ENCODE results near the gene SIGLEC8. TPM values are rescaled to one million over a fixed set of nuclear protein-coding genes. Genes with fewer than 3 reads are reported as not detected.

Gene SIGLEC8
- total and polyA plus RNA-seq, 2 of the 4 experiments (the other 2 are of a cell fraction): not detected

GRCh38 chr19:51440846-51441409 is 17.3 kb downstream of the SIGLEC8 start:
- H2BK20ac ChIP-seq (ENCODE audit: low read depth, low read length): no peak overlapping the region
- H3K36me3 ChIP-seq (ENCODE audit: control insufficient read depth, insufficient read depth, low read length): no peaks in the 10 kb centered on the region
- no TSS peak for BruUV-seq (replicated peaks)
- H4K20me1 ChIP-seq (ENCODE audit: insufficient read depth, low read length): no peaks in the 10 kb centered on the region
- no peak overlapping the region for H3K23ac ChIP-seq (ENCODE audit: low read depth, low read length)
- CTCF ChIA-PET: no interaction called here
- peaks cover 5% of the 10 kb centered on the region for H3K9me3 ChIP-seq (ENCODE audit: control insufficient read depth, insufficient read depth, low read length)
- no peak overlapping the region for H2BK15ac ChIP-seq (ENCODE audit: low read depth, low read length)
- H3K27me3 ChIP-seq (ENCODE audit: control insufficient read depth, insufficient read depth, low read length): no peaks in the 10 kb centered on the region
- no peak for DNase-seq
- intact Hi-C loops (cut with micrococcal nuclease): no loop called here
- H4K8ac ChIP-seq (ENCODE audit: low read depth in 2 of 2, low read length in 2 of 2): no peak overlapping the region
- POLR2A ChIA-PET (ENCODE audit: unreplicated experiment): no interaction called here
- H3K4me2 ChIP-seq (ENCODE audit: low read depth, low read length): no peak overlapping the region
- H3K79me1 ChIP-seq (ENCODE audit: low read depth in 1 of 2, low read length in 2 of 2): no peaks in the 10 kb centered on the region
- no peak overlapping the region for H2AFZ ChIP-seq (replicated peaks; ENCODE audit: low read length, poor library complexity)
- dilution Hi-C loops (cut with HindIII; ENCODE audit: low sequenced_read_pairs, unreplicated experiment): no loop called here
- in situ Hi-C loops (cut with MboI; ENCODE audit: low sequenced_read_pairs): no loop called here
- H3K56ac ChIP-seq (ENCODE audit: extremely low read depth, insufficient read depth, low read length): no peak overlapping the region
- H3K4ac ChIP-seq (ENCODE audit: low read depth, low read length): no peak overlapping the region
- H2AK9ac ChIP-seq (replicated peaks; ENCODE audit: low read depth, low read length, poor library complexity): no peak overlapping the region
- H3K4me1 ChIP-seq (ENCODE audit: control insufficient read depth, insufficient read depth, low read length): no peaks in the 10 kb centered on the region
- no peak overlapping the region for H4K5ac ChIP-seq (ENCODE audit: low read depth, low read length)
- H2BK5ac ChIP-seq (ENCODE audit: low read depth, low read length, poor library complexity, severe bottlenecking): no peak overlapping the region
- H2AK5ac ChIP-seq (ENCODE audit: low read depth, low read length): no peak overlapping the region
- TF ChIP-seq BHLHE40 (IDR thresholded peaks at IDR 0.05; ENCODE audit: low read depth, low read length): no peak
- TF ChIP-seq, protein P1, sequence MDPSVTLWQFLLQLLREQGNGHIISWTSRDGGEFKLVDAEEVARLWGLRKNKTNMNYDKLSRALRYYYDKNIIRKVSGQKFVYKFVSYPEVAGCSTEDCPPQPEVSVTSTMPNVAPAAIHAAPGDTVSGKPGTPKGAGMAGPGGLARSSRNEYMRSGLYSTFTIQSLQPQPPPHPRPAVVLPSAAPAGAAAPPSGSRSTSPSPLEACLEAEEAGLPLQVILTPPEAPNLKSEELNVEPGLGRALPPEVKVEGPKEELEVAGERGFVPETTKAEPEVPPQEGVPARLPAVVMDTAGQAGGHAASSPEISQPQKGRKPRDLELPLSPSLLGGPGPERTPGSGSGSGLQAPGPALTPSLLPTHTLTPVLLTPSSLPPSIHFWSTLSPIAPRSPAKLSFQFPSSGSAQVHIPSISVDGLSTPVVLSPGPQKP (IDR thresholded peaks at IDR 0.05; ENCODE audit: borderline replicate concordance, low read depth, low read length): no peak
- TF ChIP-seq MAZ (IDR thresholded peaks at IDR 0.05; ENCODE audit: borderline replicate concordance, low read depth, low read length): no peak
- TF ChIP-seq CHD1 (IDR thresholded peaks at IDR 0.05; ENCODE audit: low read depth, low read length): no peak
- no peak for TF ChIP-seq MXI1 (IDR thresholded peaks at IDR 0.05; ENCODE audit: borderline replicate concordance, low read depth, low read length)
- TF ChIP-seq SMC3 (IDR thresholded peaks at IDR 0.05; ENCODE audit: low read depth, low read length): no peak
- no peak for TF ChIP-seq RCOR1 (IDR thresholded peaks at IDR 0.05; ENCODE audit: insufficient replicate concordance, low read length)
- no peak for TF ChIP-seq RFX5 (IDR thresholded peaks at IDR 0.05; ENCODE audit: low read depth, low read length)
- TF ChIP-seq, protein P2, sequence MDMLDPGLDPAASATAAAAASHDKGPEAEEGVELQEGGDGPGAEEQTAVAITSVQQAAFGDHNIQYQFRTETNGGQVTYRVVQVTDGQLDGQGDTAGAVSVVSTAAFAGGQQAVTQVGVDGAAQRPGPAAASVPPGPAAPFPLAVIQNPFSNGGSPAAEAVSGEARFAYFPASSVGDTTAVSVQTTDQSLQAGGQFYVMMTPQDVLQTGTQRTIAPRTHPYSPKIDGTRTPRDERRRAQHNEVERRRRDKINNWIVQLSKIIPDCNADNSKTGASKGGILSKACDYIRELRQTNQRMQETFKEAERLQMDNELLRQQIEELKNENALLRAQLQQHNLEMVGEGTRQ (IDR thresholded peaks at IDR 0.05; ENCODE audit: low read depth, low read length): no peak
- no peak for TF ChIP-seq NFE2L2 (IDR thresholded peaks at IDR 0.05; ENCODE audit: low read depth, low read length)
- no peak for TF ChIP-seq POLR2A (IDR thresholded peaks at IDR 0.05; ENCODE audit: low read depth, low read length)
- TF ChIP-seq RAD21 (IDR thresholded peaks at IDR 0.05; ENCODE audit: low read length): no peak
- TF ChIP-seq, protein P3, sequence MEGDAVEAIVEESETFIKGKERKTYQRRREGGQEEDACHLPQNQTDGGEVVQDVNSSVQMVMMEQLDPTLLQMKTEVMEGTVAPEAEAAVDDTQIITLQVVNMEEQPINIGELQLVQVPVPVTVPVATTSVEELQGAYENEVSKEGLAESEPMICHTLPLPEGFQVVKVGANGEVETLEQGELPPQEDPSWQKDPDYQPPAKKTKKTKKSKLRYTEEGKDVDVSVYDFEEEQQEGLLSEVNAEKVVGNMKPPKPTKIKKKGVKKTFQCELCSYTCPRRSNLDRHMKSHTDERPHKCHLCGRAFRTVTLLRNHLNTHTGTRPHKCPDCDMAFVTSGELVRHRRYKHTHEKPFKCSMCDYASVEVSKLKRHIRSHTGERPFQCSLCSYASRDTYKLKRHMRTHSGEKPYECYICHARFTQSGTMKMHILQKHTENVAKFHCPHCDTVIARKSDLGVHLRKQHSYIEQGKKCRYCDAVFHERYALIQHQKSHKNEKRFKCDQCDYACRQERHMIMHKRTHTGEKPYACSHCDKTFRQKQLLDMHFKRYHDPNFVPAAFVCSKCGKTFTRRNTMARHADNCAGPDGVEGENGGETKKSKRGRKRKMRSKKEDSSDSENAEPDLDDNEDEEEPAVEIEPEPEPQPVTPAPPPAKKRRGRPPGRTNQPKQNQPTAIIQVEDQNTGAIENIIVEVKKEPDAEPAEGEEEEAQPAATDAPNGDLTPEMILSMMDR (conservative IDR thresholded peaks at IDR 0.05; ENCODE audit: low read depth, low read length): no peak
- no peak for TF ChIP-seq CEBPB (IDR thresholded peaks at IDR 0.05; ENCODE audit: low read depth, low read length)
- TF ChIP-seq FOS (IDR thresholded peaks at IDR 0.05; ENCODE audit: low read depth, low read length): no peak
- no peak for TF ChIP-seq MAFK (IDR thresholded peaks at IDR 0.05; ENCODE audit: low read depth, low read length)
- no peak overlapping the region for H3K14ac ChIP-seq (replicated peaks; ENCODE audit: low read depth, low read length)
- H3K9me1 ChIP-seq (ENCODE audit: insufficient read depth, low read length): no peaks in the 10 kb centered on the region
- no peak overlapping the region for H4K91ac ChIP-seq (ENCODE audit: insufficient read depth, low read depth, low read length)
- WGBS, 2 experiments (ENCODE audit: extremely low coverage in 2 of 2, insufficient read length in 1 of 2): no CpG with 5 or more reads among the region's 11 CpGs
- no peak overlapping the region for H3K4me3 ChIP-seq (ENCODE audit: insufficient read depth, low read depth, low read length)
- no peak overlapping the region for H3K27ac ChIP-seq (ENCODE audit: insufficient read depth, low read length)
- H3K18ac ChIP-seq (ENCODE audit: low read depth, low read length): no peak overlapping the region
- no peak overlapping the region for H3K9ac ChIP-seq (ENCODE audit: low read depth, low read length)
- ATAC-seq (ENCODE audit: low read depth): no peak
- no peak overlapping the region for H2BK120ac ChIP-seq (ENCODE audit: low read depth, low read length)

Data from IMR-90 (cell line).